ACC112 (cell line): ENCODE measurements around the gene ANKS3.
A peak's percentile ranks its signal among the peaks of the same experiment; 100 is the strongest.

Source experiments
- H2AFZ ChIP-seq: fragments of 200-600 bp; sonication (generic); one replicate; pipeline ENCODE4 v1.6.0; 2017; ENCODE audit warnings: antibody characterized with exemption, low read length; ENCODE audit not compliant: unreplicated experiment
- H3K27ac ChIP-seq: fragments of 200-600 bp; sonication (generic); 2 replicates; pipeline ENCODE4 v1.5.1; 2014; ENCODE audit warnings: low read depth, mild to moderate bottlenecking, antibody characterized with exemption, low read length, moderate library complexity
- H3K27me3 ChIP-seq: fragments of 200-600 bp; sonication (generic); 2 replicates; pipeline ENCODE4 v1.6.1; 2014; ENCODE audit warnings: mild to moderate bottlenecking, antibody characterized with exemption, low read length, moderate library complexity, mixed read lengths; ENCODE audit not compliant: insufficient read depth
- H3K36me3 ChIP-seq: fragments of 200-600 bp; sonication (generic); 2 replicates; pipeline ENCODE4 v1.6.1; 2016; ENCODE audit warnings: mild to moderate bottlenecking, antibody characterized with exemption, low read length, moderate library complexity, mixed read lengths; ENCODE audit not compliant: insufficient read depth
- H3K4me1 ChIP-seq: fragments of 200-600 bp; sonication (generic); one replicate; pipeline ENCODE4 v1.6.1; 2016; ENCODE audit warnings: low read length, mixed read lengths; ENCODE audit not compliant: insufficient read depth, unreplicated experiment, control insufficient read depth
- H3K4me3 ChIP-seq: fragments of 200-600 bp; sonication (generic); 2 replicates; pipeline ENCODE4 v1.5.1; 2014; ENCODE audit warnings: mild to moderate bottlenecking, low read depth, low read length
- H3K79me2 ChIP-seq: fragments of 200-600 bp; sonication (generic); one replicate; pipeline ENCODE4 v1.6.0; 2016; ENCODE audit warnings: low read length; ENCODE audit not compliant: control insufficient read depth, unreplicated experiment, insufficient read depth

Gene ANKS3

DNA sequence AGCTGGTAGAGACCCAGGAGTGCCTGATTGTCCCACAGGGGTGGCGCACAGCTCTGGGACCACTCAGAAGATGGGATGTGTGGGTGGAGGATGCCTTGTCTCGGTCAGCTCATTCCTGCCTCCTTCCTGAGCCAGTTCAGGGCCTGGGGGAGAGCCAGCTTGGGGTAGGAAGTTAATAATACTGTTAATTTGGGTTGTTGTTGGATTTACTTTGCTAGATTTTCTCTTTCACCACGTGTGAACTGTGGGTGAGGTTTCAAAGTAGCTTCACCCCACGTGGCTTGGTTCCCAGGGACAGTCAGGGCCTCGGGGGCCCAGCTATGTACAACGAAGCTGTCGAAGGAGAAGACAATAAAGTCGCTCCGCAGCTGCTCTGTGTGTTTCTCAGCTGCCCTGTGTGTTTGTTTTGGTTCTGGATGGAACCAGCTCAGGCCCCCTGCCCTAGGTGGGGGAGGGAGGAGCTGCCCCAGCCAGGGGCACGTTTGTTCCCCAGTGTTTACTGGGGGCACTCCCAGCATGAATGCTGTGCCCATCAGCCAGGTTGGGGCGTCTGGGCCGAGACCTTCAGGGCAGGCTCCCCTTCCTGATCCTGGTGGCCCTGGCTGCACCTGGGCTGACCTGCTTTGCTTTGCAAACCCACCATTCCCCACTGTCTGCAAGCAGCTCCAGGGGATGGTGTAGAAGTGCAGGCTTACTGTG, 38.4 kb downstream of the ANKS3 start:
- Histone ChIP-seq H3K4me1 (peaks cover 22% of the 10 kb centered on the region), H2AFZ (no peak overlapping the region), H3K79me2 (no peaks in the 10 kb centered on the region), H3K4me3 (no peak overlapping the region; the same call in 1 of the 2 replicates), H3K27ac (no peak overlapping the region), H3K27me3 (no peaks in the 10 kb centered on the region), H3K36me3 (peaks cover 2% of the 10 kb centered on the region; the same call in 1 of the 2 replicates)

DNA sequence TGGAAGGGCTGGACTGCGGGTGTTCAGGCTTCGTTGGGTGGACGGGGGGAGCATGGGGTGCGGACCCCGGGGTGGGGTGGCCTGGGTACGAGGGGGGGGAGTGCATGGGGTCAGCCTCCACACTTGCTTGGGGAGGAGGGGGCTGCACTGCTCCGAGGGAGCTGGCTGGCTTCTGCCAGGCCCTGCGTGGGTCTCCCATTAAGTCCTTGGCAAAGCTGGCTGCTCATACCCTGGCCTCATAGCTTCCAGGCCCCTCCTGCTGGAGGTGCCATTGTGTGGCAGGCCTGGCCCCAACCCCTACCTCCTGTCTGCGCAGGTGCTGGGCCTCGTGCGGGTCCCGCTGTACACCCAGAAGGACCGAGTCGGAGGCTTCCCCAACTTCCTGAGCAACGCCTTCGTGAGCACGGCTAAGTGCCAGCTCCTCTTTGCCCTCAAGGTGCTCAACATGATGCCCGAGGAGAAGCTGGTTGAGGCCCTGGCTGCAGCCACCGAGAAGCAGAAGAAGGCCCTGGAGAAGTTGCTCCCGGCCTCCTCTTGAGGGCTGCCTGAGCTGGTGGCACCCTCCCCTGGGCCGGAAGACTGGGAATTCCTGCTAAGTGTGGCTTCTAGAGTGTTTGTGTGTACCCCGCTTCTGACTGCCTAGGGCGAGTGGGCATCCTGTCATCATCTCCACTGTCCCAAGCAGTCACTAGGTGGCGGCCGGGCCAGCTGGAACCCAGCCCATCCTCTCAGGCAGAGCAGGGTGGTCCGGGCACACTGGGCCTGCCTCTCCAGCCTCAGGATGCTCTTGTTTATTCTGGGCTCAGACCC, 39.2 kb downstream of the ANKS3 start:
- H3K4me1 ChIP-seq = peaks cover 22% of the 10 kb centered on the region
- no peak overlapping the region for H3K27ac ChIP-seq
- no peaks in the 10 kb centered on the region for H3K27me3 ChIP-seq
- no peaks in the 10 kb centered on the region; the same call in 1 of the 2 replicates for H3K36me3 ChIP-seq
- no peaks in the 10 kb centered on the region for H3K79me2 ChIP-seq
- H3K4me3 ChIP-seq = peak overlapping the region; percentile 89
- no peak overlapping the region for H2AFZ ChIP-seq

DNA sequence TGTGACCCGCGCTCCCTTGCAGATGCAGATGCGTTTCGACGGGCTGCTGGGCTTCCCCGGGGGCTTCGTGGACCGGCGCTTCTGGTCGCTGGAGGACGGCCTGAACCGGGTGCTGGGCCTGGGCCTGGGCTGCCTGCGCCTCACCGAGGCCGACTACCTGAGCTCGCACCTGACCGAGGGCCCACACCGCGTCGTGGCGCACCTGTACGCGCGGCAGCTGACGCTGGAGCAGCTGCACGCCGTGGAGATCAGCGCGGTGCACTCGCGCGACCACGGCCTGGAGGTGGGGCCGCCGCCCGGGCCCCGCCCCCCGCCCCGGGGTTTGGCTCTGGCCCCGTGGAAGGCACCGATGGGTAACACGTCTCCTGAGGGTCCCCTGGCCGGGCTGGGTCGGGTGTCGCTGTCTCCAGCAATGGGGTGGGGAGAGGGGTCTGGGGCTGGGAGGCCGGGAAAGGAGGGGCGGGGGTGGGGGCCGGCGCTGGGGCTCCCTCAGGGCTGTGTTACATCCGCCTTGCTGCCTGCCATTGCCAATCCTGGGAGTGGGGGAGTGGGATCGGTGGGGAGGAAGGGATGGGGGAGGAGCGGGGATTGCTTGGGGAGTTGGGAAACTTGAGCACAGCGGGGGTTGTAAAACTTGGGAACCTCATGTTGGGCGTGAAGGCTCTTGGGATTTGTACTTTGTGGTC, 40.0 kb downstream of the ANKS3 start:
- no peaks in the 10 kb centered on the region; the same call in 1 of the 2 replicates for H3K36me3 ChIP-seq
- H2AFZ ChIP-seq = peak overlapping the region; percentile 62
- peak overlapping the region; percentile 17; the same call in 1 of the 2 replicates for H3K27ac ChIP-seq
- H3K27me3 ChIP-seq = no peaks in the 10 kb centered on the region
- peaks cover 22% of the 10 kb centered on the region for H3K4me1 ChIP-seq
- H3K4me3 ChIP-seq = peak overlapping the region; percentile 89
- H3K79me2 ChIP-seq = no peaks in the 10 kb centered on the region

DNA sequence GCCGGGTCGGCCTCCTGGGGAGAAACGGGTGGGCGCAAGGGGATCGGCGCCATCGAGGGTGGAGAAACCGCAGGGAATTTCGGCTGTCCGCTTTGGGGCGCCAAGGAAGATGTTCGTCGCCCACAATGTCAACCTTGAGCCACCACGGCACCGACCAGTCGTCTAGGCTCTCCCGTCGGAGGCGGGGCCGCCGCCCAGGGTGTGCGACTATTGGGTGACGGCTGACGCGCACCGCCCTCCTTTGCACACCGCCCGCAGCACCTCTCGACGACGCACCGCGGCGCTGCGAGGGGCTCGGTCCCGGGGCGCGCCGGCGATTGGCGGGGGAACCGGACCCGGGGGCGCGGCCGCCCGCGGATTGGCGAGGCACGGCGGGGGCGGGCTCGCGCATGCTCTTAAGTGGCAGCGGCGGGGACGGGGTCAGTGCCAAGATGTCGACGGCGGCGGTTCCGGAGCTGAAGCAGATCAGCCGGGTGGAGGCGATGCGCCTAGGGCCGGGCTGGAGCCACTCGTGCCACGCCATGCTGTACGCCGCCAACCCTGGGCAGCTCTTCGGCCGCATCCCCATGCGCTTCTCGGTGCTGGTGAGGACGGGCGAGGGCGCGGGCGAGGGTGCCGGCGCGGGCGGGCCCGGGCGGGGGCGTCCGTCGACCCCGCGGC, 40.6 kb downstream of the ANKS3 start, which contains the start of gene NUDT16L1:
TSS of gene NUDT16L1 (plus strand) at position 267 of the 660 bp plus-strand sequence. CDS start at position 432, 165 bp downstream.
- peaks cover 22% of the 10 kb centered on the region for H3K4me1 ChIP-seq
- peak within 1 kb of the TSS; percentile 89 for H3K4me3 ChIP-seq
- peak within 1 kb of the TSS; percentile 17; the same call in 1 of the 2 replicates for H3K27ac ChIP-seq
- no peaks in the 10 kb centered on the region; the same call in 1 of the 2 replicates for H3K36me3 ChIP-seq
- H3K27me3 ChIP-seq = no peaks in the 10 kb centered on the region
- no peaks in the 10 kb centered on the region for H3K79me2 ChIP-seq
- peak within 1 kb of the TSS; percentile 73 for H2AFZ ChIP-seq

DNA sequence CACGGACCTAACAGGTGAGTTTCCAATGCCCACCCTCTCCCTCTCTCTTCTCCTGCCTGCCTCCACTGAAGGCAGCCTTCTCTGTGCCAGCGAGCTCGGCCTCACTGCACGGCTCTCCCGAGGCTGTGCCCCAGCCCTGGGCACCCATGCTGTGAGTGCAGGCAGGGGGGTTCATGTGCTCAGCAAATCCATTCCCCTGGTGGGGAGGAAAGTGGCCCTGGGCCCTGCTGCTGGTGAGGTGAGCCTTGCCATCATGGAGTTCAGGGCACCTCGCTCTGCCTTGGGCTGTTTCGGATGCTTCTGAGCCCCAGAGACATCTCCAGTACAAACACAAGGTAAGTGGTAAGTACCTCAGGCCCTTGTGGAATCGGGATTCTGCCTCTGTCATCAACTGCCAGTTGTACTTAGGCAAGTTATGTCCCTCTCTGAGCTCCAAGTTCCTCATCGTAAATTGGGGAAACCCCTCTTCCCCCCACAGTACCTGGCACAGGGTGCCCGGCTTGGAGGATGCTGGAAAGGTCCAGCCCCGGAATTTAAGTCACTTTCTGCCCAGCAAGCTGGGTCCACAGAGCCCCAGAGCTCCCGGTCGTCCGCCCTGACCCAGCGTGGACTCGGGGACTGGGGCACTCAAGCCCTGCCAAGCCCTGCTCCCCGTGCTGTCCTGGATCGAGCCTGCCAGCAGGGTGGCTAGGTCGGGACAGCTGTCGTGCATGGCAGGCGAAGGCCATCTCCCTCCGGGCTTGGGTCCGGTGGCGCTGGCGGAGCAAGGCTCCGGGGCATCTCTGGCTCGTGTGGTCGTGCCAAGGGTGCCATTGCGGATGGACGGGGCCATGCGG, 41.4 kb downstream of the ANKS3 start:
- peaks cover 2% of the 10 kb centered on the region; the same call in 1 of the 2 replicates for H3K36me3 ChIP-seq
- peaks cover 22% of the 10 kb centered on the region for H3K4me1 ChIP-seq
- H3K79me2 ChIP-seq = no peaks in the 10 kb centered on the region
- H2AFZ ChIP-seq = peak overlapping the region; percentile 73
- H3K27ac ChIP-seq = no peak overlapping the region
- H3K4me3 ChIP-seq = peak overlapping the region; percentile 89
- H3K27me3 ChIP-seq = no peaks in the 10 kb centered on the region

DNA sequence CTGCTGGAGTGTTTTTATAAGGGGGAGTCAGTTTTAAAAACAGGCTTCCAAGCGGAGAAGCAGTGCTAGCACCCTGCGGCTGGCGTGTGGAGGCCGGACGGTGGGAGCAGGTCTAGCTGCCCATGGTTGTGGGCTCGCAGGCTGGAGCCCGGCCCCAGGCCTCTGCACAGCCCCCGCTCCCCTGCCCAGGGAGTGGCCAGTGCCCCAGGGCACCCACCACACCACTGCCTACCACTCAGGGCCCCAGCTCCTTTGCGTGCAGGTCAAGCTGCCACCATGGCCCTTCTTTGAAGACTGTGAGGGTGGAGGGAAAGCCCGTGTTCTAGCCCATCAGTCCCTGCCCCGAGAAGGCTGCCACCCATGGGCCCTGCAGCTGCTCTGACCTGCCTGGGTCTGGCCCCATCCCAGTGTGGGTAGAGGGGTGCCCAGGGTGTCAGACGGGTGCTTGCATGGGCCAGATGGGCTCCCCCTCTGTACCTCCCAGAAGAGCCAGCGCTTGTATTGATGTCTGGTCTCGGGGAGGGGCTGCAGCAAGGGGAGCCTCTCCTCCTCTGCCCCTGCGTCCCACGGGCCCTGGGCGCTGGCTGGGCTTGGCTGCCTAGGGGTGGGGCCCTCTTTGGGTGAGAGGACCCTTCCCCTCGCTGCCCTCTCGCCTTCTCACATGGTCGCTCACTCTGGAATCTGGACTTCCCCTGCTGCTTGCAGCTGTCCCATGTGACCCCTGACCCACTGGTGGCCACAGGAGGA, 42.2 kb downstream of the ANKS3 start:
- H3K36me3 ChIP-seq = peaks cover 3% of the 10 kb centered on the region; the same call in 1 of the 2 replicates
- peaks cover 22% of the 10 kb centered on the region for H3K4me1 ChIP-seq
- H2AFZ ChIP-seq = no peak overlapping the region
- no peak overlapping the region for H3K27ac ChIP-seq
- no peaks in the 10 kb centered on the region for H3K27me3 ChIP-seq
- no peaks in the 10 kb centered on the region for H3K79me2 ChIP-seq
- H3K4me3 ChIP-seq = no peak overlapping the region

DNA sequence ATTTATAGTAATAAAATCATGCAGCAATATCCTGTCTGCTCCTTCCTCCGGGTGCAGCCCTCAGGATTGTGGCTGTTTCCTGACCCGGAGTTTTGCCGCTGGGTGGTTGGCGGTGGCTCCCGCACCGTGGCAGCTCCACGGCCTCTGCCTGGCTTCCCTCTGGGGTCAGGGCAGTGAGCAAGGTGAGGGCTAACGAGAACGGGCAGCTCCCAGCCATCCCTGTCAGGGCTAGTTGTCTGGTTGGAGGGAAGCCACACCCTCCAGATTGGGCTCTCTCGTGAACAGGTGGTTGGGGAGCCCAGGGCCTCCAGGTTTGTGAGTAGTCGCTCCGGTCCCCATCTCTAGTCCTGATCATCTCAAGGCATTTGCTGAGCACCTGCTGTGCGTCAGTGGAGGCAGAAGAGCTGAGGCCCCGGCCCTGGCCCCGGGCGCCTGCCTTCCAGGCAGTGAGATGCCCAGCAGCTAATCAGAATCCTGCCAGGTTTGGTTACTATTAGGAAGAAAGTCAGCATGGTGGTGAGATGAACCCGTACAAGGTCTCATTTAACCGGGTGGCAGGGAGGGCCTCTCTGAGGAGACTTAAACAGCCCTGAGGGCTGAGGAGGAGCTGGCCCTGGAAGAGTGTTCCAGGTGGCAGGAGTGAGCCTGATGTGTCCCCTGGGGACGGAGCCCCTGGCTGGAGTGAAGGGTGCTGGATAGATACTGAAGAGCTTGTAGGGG, 43.0 kb downstream of the ANKS3 start:
- peaks cover 18% of the 10 kb centered on the region for H3K4me1 ChIP-seq
- no peaks in the 10 kb centered on the region for H3K27me3 ChIP-seq
- H2AFZ ChIP-seq = no peak overlapping the region
- H3K4me3 ChIP-seq = no peak overlapping the region
- H3K36me3 ChIP-seq = peaks cover 3% of the 10 kb centered on the region; the same call in 1 of the 2 replicates
- H3K79me2 ChIP-seq = no peaks in the 10 kb centered on the region
- H3K27ac ChIP-seq = no peak overlapping the region

DNA sequence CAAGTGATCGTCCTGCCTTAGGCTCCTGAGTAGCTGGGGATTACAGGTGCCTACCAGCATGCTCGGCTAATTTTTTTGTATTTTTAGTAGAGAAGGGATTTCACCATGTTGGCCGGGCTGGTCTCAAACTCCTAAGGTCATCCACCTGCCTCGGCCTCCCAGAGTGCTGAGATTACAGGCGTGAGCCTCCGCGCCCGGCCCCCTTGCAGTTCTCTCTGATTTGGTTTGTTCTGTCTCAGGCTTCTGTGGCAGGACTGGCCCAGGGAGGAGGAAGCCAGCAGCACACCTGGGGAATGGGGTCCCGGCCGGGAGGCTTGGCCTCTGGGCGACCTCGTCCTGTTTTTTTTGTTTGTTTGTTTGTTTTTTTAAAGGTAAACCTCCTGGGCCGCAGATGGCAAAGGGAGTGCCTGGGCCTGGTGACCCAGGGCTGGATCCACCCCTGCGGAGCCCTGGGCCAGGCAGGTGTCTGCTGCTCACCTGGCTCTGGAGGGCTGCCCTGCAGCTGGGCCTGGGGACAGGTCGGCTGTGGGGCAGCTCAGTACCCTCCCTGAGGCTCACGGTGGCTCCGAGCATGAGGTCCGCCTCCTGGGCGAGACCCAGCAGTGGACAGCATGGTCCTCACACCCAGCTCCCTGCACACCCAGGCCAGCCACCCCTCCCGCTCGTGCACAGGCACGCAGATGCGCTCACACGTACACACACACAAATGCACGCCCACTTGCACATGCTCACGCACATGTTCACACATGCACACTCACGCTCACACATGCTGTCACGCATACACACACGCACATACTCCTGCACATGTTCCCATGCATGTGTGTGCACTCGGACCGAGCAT, 44.0 kb downstream of the ANKS3 start:
- no peak overlapping the region for H3K4me3 ChIP-seq
- no peak overlapping the region for H3K27ac ChIP-seq
- no peaks in the 10 kb centered on the region for H3K79me2 ChIP-seq
- no peaks in the 10 kb centered on the region for H3K27me3 ChIP-seq
- no peak overlapping the region for H2AFZ ChIP-seq
- H3K4me1 ChIP-seq = peaks cover 9% of the 10 kb centered on the region
- 0 out of 2 replicates have a peak, but pooled peaks cover 3% of the 10 kb centered on the region for H3K36me3 ChIP-seq
